Ectodermal cell (in vitro differentiated cells): ENCODE measurements around the gene PLEKHA8.

ENCODE experiments used
- H3K27ac ChIP-seq: 2 replicates; pipeline ENCODE4 v1.7.0; 2013; ENCODE audit warnings: mild to moderate bottlenecking, low read depth, low read length; ENCODE audit not compliant: insufficient read depth, poor library complexity, severe bottlenecking
- H3K27me3 ChIP-seq: 2 replicates; pipeline ENCODE4 v1.7.0; 2013; ENCODE audit warnings: mild to moderate bottlenecking, low read length; ENCODE audit not compliant: insufficient read depth, control insufficient read depth, poor library complexity, severe bottlenecking
- H3K36me3 ChIP-seq: one replicate; pipeline ENCODE4 v1.7.0; 2013; ENCODE audit warnings: low read length; ENCODE audit not compliant: control insufficient read depth, insufficient read depth
- H3K4me1 ChIP-seq: one replicate; pipeline ENCODE4 v1.7.0; 2013; ENCODE audit warnings: low read length; ENCODE audit not compliant: control insufficient read depth, insufficient read depth
- H3K4me3 ChIP-seq: 2 replicates; pipeline ENCODE4 v1.7.0; 2013; ENCODE audit warnings: low read depth, low read length, control low read depth; ENCODE audit not compliant: insufficient read depth
- H3K9me3 ChIP-seq: 2 replicates; pipeline ENCODE4 v1.7.0; 2013; ENCODE audit warnings: mild to moderate bottlenecking, low read length, moderate library complexity; ENCODE audit not compliant: control insufficient read depth
- WGBS, 2 experiments: methylation state at CpG; one replicate each; pipeline ENCODE4 v1.1.7; 2013; ENCODE audit warnings: missing lambda C conversion rate in 2 of 2; 5-methylcytosine and 5-hydroxymethylcytosine counted together

The PLEKHA8 gene

GRCh38 chr7:30036220-30036619 lies 8.0 kb downstream of the PLEKHA8 start:
- no peak overlapping the region for H3K27ac ChIP-seq
- peaks cover 4% of the 10 kb centered on the region for H3K36me3 ChIP-seq
- H3K4me3 ChIP-seq = no peak overlapping the region
- 90 to 97% methylated on average over 2 of the region's 2 CpGs for WGBS, 2 experiments
- no peaks in the 10 kb centered on the region for H3K4me1 ChIP-seq
- no peaks in the 10 kb centered on the region for H3K27me3 ChIP-seq
- H3K9me3 ChIP-seq = no peaks in the 10 kb centered on the region

- Histone ChIP-seq H3K27me3 (no peaks in the 10 kb centered on the region), H3K4me1 (no peaks in the 10 kb centered on the region), H3K4me3 (no peak overlapping the region), H3K36me3 (peaks cover 4% of the 10 kb centered on the region), H3K27ac (no peak overlapping the region), H3K9me3 (no peaks in the 10 kb centered on the region)
- 90 to 100% methylated on average over 1 to 3 of the region's 3 CpGs for WGBS, 2 experiments
Measured at GRCh38 chr7:30038196-30038980, 10.2 kb downstream of the PLEKHA8 start.

- H3K27ac ChIP-seq = no peak overlapping the region
- peaks cover 1% of the 10 kb centered on the region for H3K36me3 ChIP-seq
- no peaks in the 10 kb centered on the region for H3K27me3 ChIP-seq
- no peak overlapping the region for H3K4me3 ChIP-seq
- no peaks in the 10 kb centered on the region for H3K4me1 ChIP-seq
- no peaks in the 10 kb centered on the region for H3K9me3 ChIP-seq
Measured at GRCh38 chr7:30040938-30041337, 12.7 kb downstream of the PLEKHA8 start.

- no peak overlapping the region for H3K27ac ChIP-seq
- H3K36me3 ChIP-seq = peaks cover 9% of the 10 kb centered on the region
- WGBS, 2 experiments = 80 to 83% methylated on average over 4 of the region's 4 CpGs
- H3K4me1 ChIP-seq = no peaks in the 10 kb centered on the region
- H3K9me3 ChIP-seq = no peaks in the 10 kb centered on the region
- no peak overlapping the region for H3K4me3 ChIP-seq
- H3K27me3 ChIP-seq = no peaks in the 10 kb centered on the region
Measured at GRCh38 chr7:30041526-30042269, 13.5 kb downstream of the PLEKHA8 start.

GRCh38 chr7:30046127-30046770 lies 18.0 kb downstream of the PLEKHA8 start:
- no peaks in the 10 kb centered on the region for H3K4me1 ChIP-seq
- H3K36me3 ChIP-seq = peaks cover 31% of the 10 kb centered on the region
- H3K27ac ChIP-seq = no peak overlapping the region
- no peaks in the 10 kb centered on the region for H3K27me3 ChIP-seq
- H3K9me3 ChIP-seq = no peaks in the 10 kb centered on the region
- 89 to 98% methylated on average over 3 of the region's 3 CpGs for WGBS, 2 experiments
- H3K4me3 ChIP-seq = no peak overlapping the region

GRCh38 chr7:30047124-30047523 lies 18.9 kb downstream of the PLEKHA8 start:
- Histone ChIP-seq H3K36me3 (peaks cover 32% of the 10 kb centered on the region), H3K27me3 (no peaks in the 10 kb centered on the region), H3K4me3 (no peak overlapping the region), H3K4me1 (no peaks in the 10 kb centered on the region), H3K27ac (no peak overlapping the region), H3K9me3 (no peaks in the 10 kb centered on the region)
- WGBS, 2 experiments = 93 to 97% methylated on average over 2 of the region's 2 CpGs

- Histone ChIP-seq H3K36me3 (peaks cover 43% of the 10 kb centered on the region), H3K27ac (no peak overlapping the region), H3K4me3 (no peak overlapping the region), H3K27me3 (no peaks in the 10 kb centered on the region), H3K4me1 (no peaks in the 10 kb centered on the region), H3K9me3 (no peaks in the 10 kb centered on the region)
- 95 to 100% methylated on average over 2 of the region's 2 CpGs for WGBS, 2 experiments
Measured at GRCh38 chr7:30048582-30048981, 20.4 kb downstream of the PLEKHA8 start.

- Histone ChIP-seq H3K36me3 (peaks cover 43% of the 10 kb centered on the region), H3K27ac (no peak overlapping the region), H3K4me1 (no peaks in the 10 kb centered on the region), H3K9me3 (no peaks in the 10 kb centered on the region), H3K27me3 (no peaks in the 10 kb centered on the region), H3K4me3 (no peak overlapping the region)
- 97% methylated on average over 4 of the region's 4 CpGs for WGBS, 2 experiments
Measured at GRCh38 chr7:30049173-30049572, 21.0 kb downstream of the PLEKHA8 start.

GRCh38 chr7:30053068-30053467 lies 24.9 kb downstream of the PLEKHA8 start:
- Histone ChIP-seq H3K4me1 (no peaks in the 10 kb centered on the region), H3K9me3 (no peaks in the 10 kb centered on the region), H3K27me3 (no peaks in the 10 kb centered on the region), H3K36me3 (peaks cover 40% of the 10 kb centered on the region), H3K27ac (no peak overlapping the region), H3K4me3 (no peak overlapping the region)
- 95 to 98% methylated on average over 2 to 3 of the region's 3 CpGs for WGBS, 2 experiments

GRCh38 chr7:30057741-30058140 lies 29.5 kb downstream of the PLEKHA8 start:
- Histone ChIP-seq H3K27me3 (no peaks in the 10 kb centered on the region), H3K4me1 (no peaks in the 10 kb centered on the region), H3K4me3 (no peak overlapping the region), H3K9me3 (no peaks in the 10 kb centered on the region), H3K27ac (no peak overlapping the region), H3K36me3 (peaks cover 23% of the 10 kb centered on the region)
